ENCODE measurements around the gene OR2A5. TPM values are rescaled to one million over a fixed set of nuclear protein-coding genes. Genes with fewer than 3 reads are reported as not detected.

OR2A5 gene
- total RNA-seq, 1 experiment from 2014 or later, result not detected

- TF ChIP-seq YY1 (IDR thresholded peaks at IDR 0.05; ENCODE audit: extremely low read depth, insufficient replicate concordance, low read depth, low read length) (no peak), SP1 (IDR thresholded peaks at IDR 0.05; ENCODE audit: low read depth) (no peak), EGR1 (IDR thresholded peaks at IDR 0.05; ENCODE audit: low read depth) (no peak), POLR2A (IDR thresholded peaks at IDR 0.05; ENCODE audit: borderline replicate concordance, extremely low read depth, insufficient read depth, insufficient read length) (no peak), SRF (IDR thresholded peaks at IDR 0.05; ENCODE audit: low read depth) (no peak), ZNF274 (IDR thresholded peaks at IDR 0.05; ENCODE audit: low read depth, low read length) (no peak), POLR2AphosphoS5 (IDR thresholded peaks at IDR 0.05; ENCODE audit: low read depth, low read length) (no peak), EZH2phosphoT487 (IDR thresholded peaks at IDR 0.05; ENCODE audit: borderline replicate concordance) (no peak), SIN3A (IDR thresholded peaks at IDR 0.05; ENCODE audit: low read depth) (no peak), ZFX (IDR thresholded peaks at IDR 0.05) (no peak), ZBTB33 (IDR thresholded peaks at IDR 0.05; ENCODE audit: extremely low read depth, insufficient replicate concordance, low read length) (no peak), CTCF (IDR thresholded peaks at IDR 0.05 in 2 of 3, conservative IDR thresholded peaks at IDR 0.05 in 1 of 3; ENCODE audit: borderline replicate concordance in 1 of 3, insufficient read depth in 1 of 3, low read depth in 2 of 3, low read length in 2 of 3) (no peak), TCF7L2 (IDR thresholded peaks at IDR 0.05; ENCODE audit: borderline replicate concordance, extremely low read depth, insufficient read depth, insufficient read length) (no peak), CBX3 (IDR thresholded peaks at IDR 0.05; ENCODE audit: low read depth) (no peak), JUND (IDR thresholded peaks at IDR 0.05) (no peak), RAD21 (IDR thresholded peaks at IDR 0.05; ENCODE audit: low read depth) (no peak)
- TF ChIP-seq, protein P1, sequence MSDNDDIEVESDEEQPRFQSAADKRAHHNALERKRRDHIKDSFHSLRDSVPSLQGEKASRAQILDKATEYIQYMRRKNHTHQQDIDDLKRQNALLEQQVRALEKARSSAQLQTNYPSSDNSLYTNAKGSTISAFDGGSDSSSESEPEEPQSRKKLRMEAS (IDR thresholded peaks at IDR 0.05), result no peak
- TF ChIP-seq, protein P2, sequence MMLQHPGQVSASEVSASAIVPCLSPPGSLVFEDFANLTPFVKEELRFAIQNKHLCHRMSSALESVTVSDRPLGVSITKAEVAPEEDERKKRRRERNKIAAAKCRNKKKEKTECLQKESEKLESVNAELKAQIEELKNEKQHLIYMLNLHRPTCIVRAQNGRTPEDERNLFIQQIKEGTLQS (IDR thresholded peaks at IDR 0.05), result no peak
- no peak overlapping the region for H3K27ac ChIP-seq (ENCODE audit: low read depth, low read length)
- intact Hi-C loops (cut with micrococcal nuclease), result no loop called here
- H3K27me3 ChIP-seq (ENCODE audit: insufficient read depth, low read length), result no peaks in the 10 kb centered on the region
- H3K4me2 ChIP-seq (ENCODE audit: low read length), result no peak overlapping the region
- no peaks in the 10 kb centered on the region for H3K9me2 ChIP-seq (ENCODE audit: insufficient read depth)
- POLR2A ChIA-PET, result no interaction called here
- no TSS peak for BruUV-seq (replicated peaks)
- RAD21 ChIA-PET (ENCODE audit: low non-redundant PET in 1 of 2, low total read pairs in 2 of 2, uncharacterized antibody in 2 of 2, unreplicated experiment in 2 of 2), result no interaction called here
- H4K20me1 ChIP-seq (ENCODE audit: insufficient read depth), result no peaks in the 10 kb centered on the region
- H3K9me3 ChIP-seq (ENCODE audit: control insufficient read depth in 1 of 2, insufficient read depth in 1 of 2, low read depth in 1 of 2, low read length in 2 of 2), result no peaks in the 10 kb centered on the region
- H3K36me3 ChIP-seq (ENCODE audit: control insufficient read depth in 1 of 2, insufficient read depth in 2 of 2, low read length in 2 of 2), result no peaks in the 10 kb centered on the region
- DNase-seq (ENCODE audit: low read depth, low spot score) (no peak), ATAC-seq (no peak)
- H3K9ac ChIP-seq (ENCODE audit: low read length), result no peak overlapping the region
- no peak overlapping the region for H2AFZ ChIP-seq (ENCODE audit: low read depth, low read length, poor library complexity, severe bottlenecking)
- no peaks in the 10 kb centered on the region for H3K79me2 ChIP-seq (ENCODE audit: insufficient read depth, low read length)
- H3K4me1 ChIP-seq (ENCODE audit: control insufficient read depth in 1 of 2, insufficient read depth in 2 of 2, low read length in 2 of 2), result no peaks in the 10 kb centered on the region
- CTCF ChIA-PET, result no interaction called here
- no peak overlapping the region for H3K4me3 ChIP-seq (replicated peaks in 1 of 2; ENCODE audit: low read depth in 1 of 2, low read length in 2 of 2)
Measured at GRCh38 chr7:144100607-144101006, 51.9 kb downstream of the OR2A5 start.

All from HCT116 (cell line).